HG03135 (cell line): Measurements from ENCODE around the gene RPS18.
"Not testable (repeated sequence)": the region's sequence is repeated elsewhere in the genome, so short reads cannot be mapped to it uniquely, and the experiment has no call there.

Source experiments
- ATAC-seq: cut with Tn5 transposase; IDR thresholded peaks from one replicate; pipeline ENCODE4 v1.9.1; 2021; ENCODE audit warnings: mild to moderate bottlenecking, moderate library complexity; ENCODE audit not compliant: unreplicated experiment

The RPS18 gene

GRCh38 chr6:33271468-33272274, at the start of gene RPS18, which contains the start of gene VPS52:
RPS18 (plus strand) TSS chr6:33272075; CDS start chr6:33272120, 45 bp downstream.
VPS52 (minus strand) TSS chr6:33271876; CDS start chr6:33271675, 201 bp downstream.
- peak; percentile 75 for ATAC-seq

GRCh38 chr6:33226503-33227120, 45.3 kb upstream of the RPS18 start:
- ATAC-seq, result not testable (repeated sequence)

GRCh38 chr6:33235221-33235634, 36.6 kb upstream of the RPS18 start:
- no peak for ATAC-seq

GRCh38 chr6:33236328-33236727, 35.5 kb upstream of the RPS18 start:
- ATAC-seq, result no peak

- ATAC-seq, result no peak
These were observed 35.0 kb upstream of the RPS18 start for GRCh38 chr6:33236852-33237251.

GRCh38 chr6:33237741-33238140, 34.1 kb upstream of the RPS18 start:
- ATAC-seq, result no peak

GRCh38 chr6:33241968-33242367, 29.9 kb upstream of the RPS18 start:
- ATAC-seq, result no peak

- no peak for ATAC-seq
These were observed 28.4 kb upstream of the RPS18 start for GRCh38 chr6:33243476-33243875.

- ATAC-seq, result peak; percentile 36
These were observed 23.8 kb upstream of the RPS18 start for GRCh38 chr6:33247977-33248642.

GRCh38 chr6:33248643-33248931, 23.3 kb upstream of the RPS18 start:
- peak; percentile 7 for ATAC-seq

GRCh38 chr6:33248932-33249731, 22.7 kb upstream of the RPS18 start:
- ATAC-seq, result peak; percentile 84

- ATAC-seq, result no peak
These were observed 21.9 kb upstream of the RPS18 start for GRCh38 chr6:33249732-33250630.

- ATAC-seq, result no peak
These were observed 21.1 kb upstream of the RPS18 start for GRCh38 chr6:33250731-33251130.

- no peak for ATAC-seq
These were observed 20.4 kb upstream of the RPS18 start for GRCh38 chr6:33251395-33252012.

GRCh38 chr6:33252759-33253158, 19.1 kb upstream of the RPS18 start:
- no peak for ATAC-seq

- ATAC-seq, result no peak
These were observed 17.3 kb upstream of the RPS18 start for GRCh38 chr6:33254591-33254990.

GRCh38 chr6:33259032-33259431, 12.8 kb upstream of the RPS18 start:
- ATAC-seq, result no peak

GRCh38 chr6:33262490-33262889, 9.4 kb upstream of the RPS18 start:
- ATAC-seq, result not testable (repeated sequence)

GRCh38 chr6:33264015-33264414, 7.9 kb upstream of the RPS18 start:
- no peak for ATAC-seq

GRCh38 chr6:33271117-33271467, 783 bp upstream of the RPS18 start:
- no peak for ATAC-seq
